Measurements from ENCODE around the gene LDHB.
"Not testable (repeated sequence)": the region's sequence is repeated elsewhere in the genome, so short reads cannot be mapped to it uniquely, and the experiment has no call there.

LDHB gene

DNA sequence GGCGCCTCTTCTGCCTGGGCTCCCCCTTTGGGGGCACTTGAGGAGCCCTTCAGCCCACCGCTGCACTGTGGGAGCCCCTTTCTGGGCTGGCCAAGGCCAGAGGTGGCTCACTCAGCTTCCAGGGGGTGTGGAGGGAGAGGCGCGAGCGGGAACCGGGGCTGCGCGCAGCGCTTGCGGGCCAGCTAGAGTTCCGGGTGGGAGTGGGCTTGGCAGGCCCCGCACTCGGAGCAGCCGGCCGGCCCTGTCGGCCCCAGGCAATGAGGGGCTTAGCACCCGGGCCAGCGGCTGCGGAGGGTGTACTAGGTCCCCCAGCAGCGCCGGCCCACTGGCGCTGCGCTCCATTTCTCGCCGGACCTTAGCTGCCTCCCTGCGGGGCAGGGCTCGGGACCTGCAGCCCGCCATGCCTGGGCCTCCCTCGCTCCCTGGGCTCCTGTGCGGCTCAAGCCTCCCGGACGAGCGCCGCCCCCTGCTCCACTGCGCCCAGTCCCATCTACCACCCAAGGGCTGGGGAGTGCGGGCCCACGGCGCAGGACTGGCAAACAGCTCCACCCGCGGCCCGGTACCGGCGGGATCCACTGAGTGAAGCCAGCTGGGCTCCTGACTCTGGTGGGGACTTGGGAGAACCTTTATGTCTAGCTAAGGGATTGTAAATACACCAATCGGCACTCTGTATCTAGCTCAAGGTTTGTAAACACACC lies 3.9 kb upstream of the LDHB start:
- DNase-seq (ENCODE audit: low read depth) = not testable (repeated sequence)

DNA sequence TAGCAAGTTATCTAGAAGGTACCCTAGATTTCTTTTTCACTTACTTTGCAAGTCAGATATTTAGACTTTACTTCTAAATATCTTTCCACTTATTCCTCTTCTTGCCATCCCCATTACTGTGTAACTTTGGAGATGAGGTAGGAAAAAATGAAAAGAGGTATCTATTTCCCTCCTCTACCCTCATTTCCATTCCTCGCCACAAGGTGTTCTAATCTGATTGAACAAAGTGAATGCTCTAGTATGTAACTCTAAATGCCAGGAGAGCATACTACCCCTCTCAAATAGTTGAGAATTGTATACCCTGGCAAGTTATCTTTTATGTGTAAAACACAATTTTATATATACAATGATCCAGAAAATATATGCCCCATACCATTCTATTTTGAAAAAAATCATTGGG lies 1.7 kb upstream of the LDHB start:
- no peak for DNase-seq (ENCODE audit: low read depth)

DNA sequence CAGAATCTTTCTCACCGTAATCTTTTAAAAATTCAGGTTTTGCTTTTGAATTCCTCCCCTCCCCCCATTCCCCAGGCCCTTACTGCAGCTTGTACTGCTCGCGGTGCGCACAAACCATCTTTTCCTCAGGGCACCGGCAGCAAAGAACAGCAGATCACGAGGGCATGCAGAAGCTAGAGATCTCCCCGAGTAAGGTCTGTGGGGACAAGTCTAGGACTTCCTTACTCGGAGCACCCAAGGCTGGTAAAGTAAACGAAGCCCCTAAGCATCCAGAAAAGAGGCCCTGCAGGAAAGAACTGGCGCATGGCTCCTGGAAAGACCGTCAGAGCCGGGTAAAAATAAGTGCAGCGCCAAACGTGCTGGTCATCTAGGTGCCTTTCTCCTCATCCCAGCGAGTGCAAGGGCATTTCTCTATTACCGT lies 727 bp downstream of the LDHB start:
- peak; percentile 10 for DNase-seq (ENCODE audit: low read depth)

DNA sequence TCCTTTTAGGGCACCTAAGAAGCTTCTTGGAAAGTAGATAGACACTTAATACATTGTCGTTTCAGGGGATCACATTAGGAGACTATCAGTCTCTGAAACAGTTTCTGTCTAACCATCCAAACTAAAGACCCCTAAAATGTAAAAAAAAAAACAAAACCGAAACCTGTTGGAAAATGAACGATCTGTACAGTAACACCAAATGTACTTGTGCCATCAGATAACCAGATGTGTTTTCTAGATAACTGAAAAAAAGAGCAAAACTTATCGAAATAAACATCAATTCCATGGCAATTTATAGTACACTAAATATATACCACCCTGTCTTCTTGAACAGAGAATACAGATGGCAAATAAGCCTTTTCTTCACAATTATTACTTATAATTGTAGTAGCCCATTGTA lies 2.1 kb downstream of the LDHB start:
- DNase-seq (ENCODE audit: low read depth) = no peak

DNA sequence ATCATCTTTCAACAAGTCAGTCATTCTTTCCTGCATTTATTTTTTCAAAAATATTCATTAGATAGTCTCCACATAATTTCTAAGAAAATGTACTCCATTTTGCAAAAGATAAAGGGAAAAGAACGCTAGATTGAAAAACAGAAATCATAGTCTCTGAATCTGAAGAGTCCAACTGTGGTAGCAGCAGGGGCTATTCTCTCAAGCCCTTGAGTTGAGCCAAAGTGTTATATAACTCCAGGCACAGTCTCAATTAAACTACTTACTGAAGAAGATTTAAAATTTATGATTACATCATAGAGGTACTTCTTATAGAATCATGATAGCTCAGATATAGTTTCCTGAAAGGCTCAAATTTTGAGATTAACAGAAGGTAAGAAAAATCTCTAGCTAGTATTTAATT lies 5.8 kb downstream of the LDHB start:
- DNase-seq (ENCODE audit: low read depth) = no peak

DNA sequence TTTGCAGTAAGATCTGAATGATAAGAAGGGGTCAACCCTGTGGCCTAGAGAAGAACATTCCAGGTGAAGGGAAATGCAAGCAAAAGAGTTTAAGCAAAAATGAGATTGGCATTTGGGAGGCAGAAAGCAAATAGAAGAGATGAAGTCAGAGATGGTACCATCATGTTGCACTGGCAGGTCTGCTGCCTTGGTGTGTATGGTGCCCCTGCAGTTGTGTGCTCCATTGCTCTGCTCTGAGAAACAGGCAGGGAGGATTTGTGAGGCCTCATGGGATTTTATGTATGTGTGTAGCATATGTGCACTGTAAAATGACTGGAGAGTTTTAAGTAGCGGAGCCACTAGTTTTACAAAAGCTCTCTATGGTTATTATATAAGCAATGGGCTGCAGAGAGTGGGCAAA lies 6.6 kb downstream of the LDHB start:
- DNase-seq (ENCODE audit: low read depth) = no peak

DNA sequence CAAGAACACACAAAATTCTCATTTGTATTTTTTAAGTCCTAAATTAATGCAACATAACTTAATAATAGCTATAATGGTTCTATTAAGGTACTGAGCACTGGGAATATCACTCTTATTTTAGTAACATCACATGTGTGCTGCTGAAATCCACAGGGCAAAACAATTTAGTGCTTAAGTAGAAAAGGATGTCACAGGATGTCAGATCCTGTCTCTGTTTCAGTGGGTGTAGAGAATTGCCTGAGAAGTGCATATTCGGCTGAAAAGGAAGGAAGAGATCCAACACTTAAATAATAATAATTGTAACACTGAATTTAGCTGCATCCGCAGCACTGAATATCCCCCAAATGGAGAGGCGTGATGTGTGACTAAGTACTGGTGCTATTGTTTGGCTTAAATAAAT lies 8.6 kb downstream of the LDHB start:
- no peak for DNase-seq (ENCODE audit: low read depth)

DNA sequence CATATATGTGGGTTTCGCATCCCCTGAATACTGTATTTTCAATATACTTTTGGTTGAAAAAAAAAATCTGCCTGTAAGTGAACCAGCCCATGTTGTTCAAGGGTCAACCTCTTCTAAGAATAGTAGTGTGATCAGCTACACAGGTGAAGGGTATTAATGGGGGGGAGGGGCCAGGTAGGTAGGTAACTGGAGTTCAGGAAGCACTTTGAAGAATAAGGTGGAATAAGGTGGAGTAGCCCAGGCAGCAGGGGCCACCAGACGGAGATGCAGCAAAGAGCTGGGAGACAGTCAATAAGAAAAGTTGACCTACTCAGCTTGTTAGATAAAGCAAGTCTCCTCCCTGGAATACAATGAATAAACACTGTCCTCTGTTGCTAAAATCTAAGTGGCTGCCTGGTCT lies 9.3 kb downstream of the LDHB start:
- DNase-seq (ENCODE audit: low read depth) = no peak

DNA sequence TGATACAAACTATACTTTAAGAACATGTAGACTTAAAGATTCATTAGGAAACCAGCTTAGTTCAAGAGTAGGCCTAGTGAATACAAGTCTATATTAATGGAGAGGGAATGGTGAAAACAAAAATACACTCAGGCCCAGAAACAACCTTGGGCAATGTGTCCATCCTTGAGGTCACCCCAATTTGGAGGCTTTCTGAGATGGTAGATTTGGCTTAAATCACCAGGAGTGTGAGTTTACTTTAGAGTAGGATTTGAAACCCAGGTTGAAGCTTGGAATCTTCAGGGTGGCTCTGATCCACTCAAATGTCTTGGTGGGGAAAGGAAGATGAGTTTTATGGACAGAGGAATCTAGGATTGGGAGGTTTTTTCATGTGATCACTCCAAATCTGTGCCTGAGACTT lies 10.5 kb downstream of the LDHB start:
- no peak for DNase-seq (ENCODE audit: low read depth)

DNA sequence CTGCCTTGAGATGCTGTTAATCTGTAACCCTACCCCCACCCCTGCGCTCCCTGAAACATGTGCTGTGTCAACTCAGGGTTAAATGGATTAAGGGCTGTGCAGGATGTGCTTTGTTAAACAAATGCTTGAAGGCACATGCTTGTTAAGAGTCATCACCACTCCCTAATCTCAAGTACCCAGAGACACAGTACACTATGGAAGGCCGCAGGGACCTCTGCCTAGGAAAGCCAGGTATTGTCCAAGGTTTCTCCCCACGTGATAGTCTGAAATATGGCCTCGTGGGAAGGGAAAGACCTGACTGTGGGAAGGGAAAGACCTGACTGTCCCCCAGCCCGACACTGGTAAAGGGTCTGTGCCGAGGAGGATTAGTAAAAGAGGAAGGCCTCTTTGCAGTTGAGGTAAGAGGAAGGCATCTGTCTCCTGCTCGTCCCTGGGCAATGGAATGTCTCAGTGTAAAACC lies 12.6 kb downstream of the LDHB start:
- not testable (repeated sequence) for DNase-seq (ENCODE audit: low read depth)

DNA sequence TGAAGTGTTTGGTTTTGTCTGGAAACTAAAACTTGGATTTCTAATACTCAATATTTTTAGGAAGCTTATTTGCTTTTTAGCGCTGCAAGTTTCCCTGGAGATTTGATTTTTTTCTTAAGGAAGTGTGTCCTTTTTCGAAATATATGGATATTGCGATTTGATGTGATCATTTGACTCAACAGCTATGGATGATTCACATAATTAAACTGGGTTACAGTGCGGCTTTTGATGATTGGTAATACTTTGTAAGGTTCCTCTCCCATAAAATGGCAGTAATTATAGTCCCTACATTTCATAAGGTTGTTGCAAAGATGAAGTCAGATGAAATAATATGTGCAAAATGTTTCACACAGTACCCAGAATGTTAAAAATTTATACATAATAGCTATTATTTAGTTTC lies 13.1 kb downstream of the LDHB start:
- no peak for DNase-seq (ENCODE audit: low read depth)

DNA sequence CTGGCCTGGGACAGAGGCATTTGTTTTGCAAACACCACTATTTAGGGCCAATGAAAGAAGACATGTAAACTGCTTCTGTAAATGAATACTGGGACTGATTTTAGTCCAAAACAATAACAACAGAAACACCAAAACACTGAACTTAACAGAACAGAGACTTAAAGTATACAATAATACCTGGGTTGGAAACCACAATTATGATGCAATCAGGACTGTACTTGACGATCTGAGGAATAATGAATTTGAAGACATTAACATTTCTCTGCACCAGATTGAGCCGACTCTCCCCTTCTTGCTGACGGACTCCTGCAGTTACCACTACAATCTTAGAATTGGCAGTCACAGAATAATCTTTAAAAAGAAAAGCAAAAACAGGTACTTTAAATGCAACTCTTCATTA lies 13.9 kb downstream of the LDHB start:
- no peak for DNase-seq (ENCODE audit: low read depth)

DNA sequence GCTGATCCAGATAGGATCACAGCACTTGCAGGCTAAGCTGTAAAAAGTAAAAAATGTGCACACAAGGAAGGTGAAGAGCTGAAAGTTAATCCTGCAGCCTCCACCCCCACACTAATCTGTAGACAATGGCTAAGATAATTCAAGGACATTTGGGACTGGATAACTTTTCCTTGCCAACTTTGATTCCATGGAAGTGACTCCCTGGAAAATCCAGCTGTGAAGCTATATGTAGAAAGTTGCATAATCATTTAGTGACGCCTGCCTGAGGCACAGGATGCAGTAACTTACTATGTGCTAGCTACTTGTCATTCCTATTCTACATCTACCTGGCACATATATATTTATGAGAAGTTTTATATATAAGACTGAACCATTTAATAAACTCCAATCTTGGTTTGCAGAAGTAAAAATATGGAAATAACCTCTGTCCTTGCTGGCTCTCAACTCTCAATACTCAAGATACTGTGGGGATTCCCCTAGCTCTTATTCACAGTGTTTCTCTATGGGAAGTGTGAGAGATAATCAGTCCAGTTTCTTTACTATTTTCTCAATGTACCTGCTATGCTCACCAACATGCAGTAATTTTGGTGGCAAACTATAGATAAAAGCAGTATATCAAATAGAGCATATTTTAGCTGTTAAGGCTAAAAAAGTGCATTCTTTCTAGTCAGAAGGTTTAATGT lies 14.8 kb downstream of the LDHB start:
- no peak for DNase-seq (ENCODE audit: low read depth)

DNA sequence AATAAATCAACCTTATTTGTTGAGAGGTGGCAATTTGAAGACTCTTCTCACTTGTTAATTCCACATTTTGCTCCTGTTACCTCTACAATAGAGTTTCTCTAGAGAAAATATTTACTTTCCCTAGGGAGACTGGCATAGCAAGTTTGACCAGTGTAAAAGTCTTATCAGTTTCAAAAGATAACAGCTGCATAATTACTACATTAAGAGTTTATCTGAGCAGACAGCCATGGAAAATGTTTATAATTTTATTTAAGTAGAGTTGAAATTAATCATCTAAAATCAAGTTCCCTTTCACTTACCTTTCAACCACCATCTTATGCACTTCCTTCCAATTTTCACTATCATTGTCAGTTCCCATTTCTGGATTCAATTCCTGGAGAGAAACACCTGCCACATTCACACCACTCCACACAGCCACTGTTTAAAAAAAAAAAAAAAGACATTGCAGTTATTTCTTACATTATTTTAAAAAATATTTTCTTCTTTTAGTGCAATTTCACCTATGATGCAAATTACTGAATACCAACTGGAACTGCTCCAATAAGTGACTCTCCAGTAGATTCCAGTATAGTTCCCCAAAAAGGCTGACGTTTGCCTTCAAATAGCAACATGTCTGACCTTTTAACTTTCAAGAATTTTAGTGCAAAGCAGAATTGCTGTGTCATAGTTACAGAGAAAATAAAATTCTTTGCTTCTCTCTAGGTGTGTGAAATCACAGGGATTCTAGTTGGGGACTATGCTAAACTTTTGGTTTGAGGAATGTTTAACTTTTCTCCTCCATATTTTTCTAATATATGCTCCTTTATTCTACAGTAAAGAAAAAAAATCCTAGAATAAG lies 19.4 kb downstream of the LDHB start:
- no peak for DNase-seq (ENCODE audit: low read depth)

DNA sequence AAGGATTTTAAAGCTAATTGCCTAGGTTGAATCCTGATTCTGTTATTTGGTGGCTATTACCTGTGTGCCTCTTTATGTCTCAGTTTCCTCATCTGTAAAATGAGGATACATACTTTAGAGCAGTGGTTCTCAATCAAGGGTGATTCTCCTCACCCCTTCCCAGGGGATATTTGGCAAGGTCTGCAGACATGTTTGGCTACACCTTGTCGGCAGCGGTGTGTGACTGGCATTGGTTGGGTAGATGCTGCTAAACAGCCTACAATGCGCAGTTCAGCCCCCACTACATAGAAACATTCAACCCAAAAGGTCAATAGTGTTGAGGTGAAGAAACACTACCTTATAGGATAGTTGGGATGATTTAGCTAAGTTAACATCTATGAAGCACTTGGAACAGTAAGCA lies 23.4 kb downstream of the LDHB start:
- DNase-seq (ENCODE audit: low read depth) = no peak

DNA sequence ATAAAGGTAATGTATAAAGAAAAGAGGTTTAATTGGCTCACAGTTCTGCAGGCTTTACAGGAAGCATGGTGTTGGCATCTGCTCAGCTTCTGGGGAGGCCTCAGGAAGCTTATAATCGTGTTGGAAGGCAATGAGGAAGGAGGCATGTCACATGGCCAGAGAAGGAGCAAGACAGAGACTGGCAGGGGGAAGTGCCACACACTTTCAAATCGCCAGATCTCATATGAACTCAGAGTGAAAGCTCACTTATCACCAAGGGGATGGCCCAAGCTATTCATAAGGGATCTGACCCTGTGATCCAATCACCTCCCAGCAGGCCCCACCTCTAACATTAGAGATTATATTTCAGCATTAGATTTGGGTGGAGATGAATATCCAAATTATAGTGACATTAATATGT lies 26.3 kb downstream of the LDHB start:
- no peak for DNase-seq (ENCODE audit: low read depth)

DNA sequence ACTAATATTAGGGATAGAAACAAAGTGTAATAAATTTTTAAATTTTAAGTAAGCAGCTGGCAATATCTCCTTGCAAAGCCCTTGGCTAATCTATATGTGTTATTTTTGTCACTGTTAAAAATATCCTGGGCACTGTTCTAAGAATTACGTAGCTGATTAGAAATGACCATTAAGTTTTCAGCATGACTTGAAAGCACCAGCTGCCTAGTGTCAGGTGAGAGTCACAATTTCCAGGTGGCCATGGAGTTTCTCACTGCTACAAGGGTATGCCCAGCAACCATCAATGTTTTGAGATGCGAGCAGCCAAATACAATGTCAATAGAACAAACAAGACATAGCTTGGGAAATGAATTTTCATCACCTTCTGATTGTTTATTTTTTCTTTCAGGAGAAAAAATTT lies 29.7 kb downstream of the LDHB start:
- no peak for DNase-seq (ENCODE audit: low read depth)

DNA sequence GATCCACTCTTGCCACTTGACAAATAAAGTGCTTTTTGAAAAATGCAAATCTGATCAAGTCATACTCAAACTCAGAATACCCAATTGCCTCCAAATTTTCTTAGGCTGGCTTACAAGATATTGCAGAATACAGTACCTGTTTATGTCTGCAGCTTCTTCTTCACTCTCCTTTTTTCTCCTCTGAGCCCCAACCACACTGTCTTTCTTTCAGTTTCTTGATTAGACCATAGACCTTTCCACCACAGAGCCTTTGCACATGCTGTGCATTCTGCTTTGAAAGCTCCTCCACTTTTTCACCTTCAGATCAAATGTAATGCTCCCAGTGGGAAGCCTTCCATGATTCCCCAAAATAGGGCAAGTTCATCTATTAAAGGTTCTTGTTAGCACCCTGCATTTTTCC lies 39.1 kb downstream of the LDHB start:
- no peak for DNase-seq (ENCODE audit: low read depth)

DNA sequence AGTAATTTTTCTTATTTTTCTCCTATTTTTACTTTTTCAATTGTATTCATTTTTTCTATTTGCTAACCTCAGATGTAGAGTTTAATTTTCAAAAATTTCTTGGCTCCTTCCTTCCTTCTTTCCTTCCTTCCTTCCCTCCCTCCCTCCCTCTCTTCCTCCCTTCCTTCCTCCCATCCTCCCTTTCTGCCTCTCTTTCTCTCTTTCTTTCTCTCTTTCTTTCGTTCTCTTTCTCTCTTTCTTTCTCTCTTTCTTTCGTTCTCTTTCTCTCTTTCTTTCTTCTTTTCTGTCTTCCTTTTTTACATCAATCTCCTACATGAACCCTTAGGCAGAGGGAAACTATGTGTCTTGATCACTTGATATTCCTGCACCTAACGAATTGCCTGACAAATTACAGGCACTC lies 40.6 kb downstream of the LDHB start:
- no peak for DNase-seq (ENCODE audit: low read depth)

DNA sequence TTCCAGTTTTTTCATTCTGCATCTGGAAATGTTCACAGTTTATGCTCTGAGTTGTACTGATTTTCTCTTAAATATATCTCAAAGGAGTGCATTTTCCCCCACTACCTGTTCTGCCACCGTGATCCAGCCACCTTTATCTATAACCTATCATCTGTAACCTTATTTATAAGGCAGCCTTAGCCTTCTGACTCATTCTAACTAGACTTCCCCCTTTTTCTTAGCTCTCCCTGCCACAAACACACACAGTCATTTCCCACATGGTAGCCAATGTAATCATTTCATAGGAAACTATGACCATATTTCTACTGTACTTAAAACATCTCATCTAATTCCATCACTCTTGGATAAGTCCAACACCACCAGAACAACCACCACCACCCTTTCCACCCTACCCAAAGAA lies 42.2 kb downstream of the LDHB start:
- no peak for DNase-seq (ENCODE audit: low read depth)

DNA sequence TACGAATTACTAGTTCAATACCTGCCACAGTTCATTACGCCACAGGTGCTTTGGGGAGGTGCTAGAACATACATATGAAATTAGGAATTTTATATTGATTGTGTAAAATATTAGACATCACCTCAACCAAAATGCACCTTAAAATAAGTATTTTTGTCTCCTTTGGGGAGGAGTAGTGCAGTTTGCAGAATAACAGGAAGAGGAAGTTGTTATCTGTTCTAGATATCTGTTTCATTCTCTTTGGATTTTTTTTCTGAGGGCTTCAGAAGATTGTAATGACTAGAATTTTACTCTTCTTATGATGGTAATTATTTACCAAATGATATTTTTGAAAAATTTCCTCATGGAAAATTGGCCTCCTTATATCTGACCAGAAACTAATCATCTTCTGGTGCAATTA lies 43.1 kb downstream of the LDHB start:
- no peak for DNase-seq (ENCODE audit: low read depth)

DNA sequence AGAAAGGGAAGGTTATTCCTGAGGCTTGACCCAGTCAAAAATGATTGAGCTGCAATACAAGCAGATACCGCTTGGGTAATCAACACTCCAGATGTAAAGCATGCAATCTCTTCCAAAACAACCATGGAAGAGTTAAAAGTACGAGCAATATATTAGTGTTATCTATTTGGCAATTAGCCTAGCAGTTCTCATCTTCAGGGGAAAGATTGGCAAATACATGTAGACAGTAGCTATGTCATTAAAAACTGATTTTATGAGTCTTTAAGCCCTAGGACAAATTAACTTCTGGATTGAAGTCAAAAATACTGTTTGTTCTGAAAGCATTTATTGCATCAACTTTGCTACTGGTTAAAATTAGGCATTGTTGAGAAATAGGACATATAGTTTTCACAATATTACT lies 43.7 kb downstream of the LDHB start:
- DNase-seq (ENCODE audit: low read depth) = no peak

DNA sequence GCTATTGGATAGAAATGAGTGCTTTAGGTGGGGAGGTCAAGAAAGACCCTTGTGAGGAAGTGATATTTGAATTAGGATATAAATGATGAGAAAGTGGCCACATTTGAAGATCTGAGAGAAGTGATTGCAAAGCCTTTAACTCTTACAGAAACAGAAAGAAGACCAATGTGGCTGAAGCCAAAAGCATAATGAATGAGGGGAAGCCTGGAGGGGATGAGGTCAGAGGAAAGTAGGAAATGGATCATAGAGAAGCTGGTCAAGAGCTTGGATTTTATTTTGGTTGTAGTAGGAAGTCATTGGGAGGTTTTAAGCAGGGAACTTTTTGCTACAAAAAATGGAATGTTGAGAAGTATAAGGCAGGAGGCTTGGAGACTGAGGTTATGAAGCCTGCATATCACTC lies 49.4 kb downstream of the LDHB start:
- DNase-seq (ENCODE audit: low read depth) = no peak

Data from GM04504 (cell line).